ACC112 (cell line): ENCODE data around the gene NECTIN3.
A peak's percentile ranks its signal among the peaks of the same experiment; 100 is the strongest.

Experiments used
- H2AFZ ChIP-seq: fragments of 200-600 bp; sonication (generic); one replicate; pipeline ENCODE4 v1.6.0; 2017; ENCODE audit warnings: antibody characterized with exemption, low read length; ENCODE audit not compliant: unreplicated experiment
- H3K27ac ChIP-seq: fragments of 200-600 bp; sonication (generic); 2 replicates; pipeline ENCODE4 v1.5.1; 2014; ENCODE audit warnings: low read depth, mild to moderate bottlenecking, antibody characterized with exemption, low read length, moderate library complexity
- H3K27me3 ChIP-seq: fragments of 200-600 bp; sonication (generic); 2 replicates; pipeline ENCODE4 v1.6.1; 2014; ENCODE audit warnings: mild to moderate bottlenecking, antibody characterized with exemption, low read length, moderate library complexity, mixed read lengths; ENCODE audit not compliant: insufficient read depth
- H3K36me3 ChIP-seq: fragments of 200-600 bp; sonication (generic); 2 replicates; pipeline ENCODE4 v1.6.1; 2016; ENCODE audit warnings: mild to moderate bottlenecking, antibody characterized with exemption, low read length, moderate library complexity, mixed read lengths; ENCODE audit not compliant: insufficient read depth
- H3K4me1 ChIP-seq: fragments of 200-600 bp; sonication (generic); one replicate; pipeline ENCODE4 v1.6.1; 2016; ENCODE audit warnings: low read length, mixed read lengths; ENCODE audit not compliant: insufficient read depth, unreplicated experiment, control insufficient read depth
- H3K4me3 ChIP-seq: fragments of 200-600 bp; sonication (generic); 2 replicates; pipeline ENCODE4 v1.5.1; 2014; ENCODE audit warnings: mild to moderate bottlenecking, low read depth, low read length
- H3K79me2 ChIP-seq: fragments of 200-600 bp; sonication (generic); one replicate; pipeline ENCODE4 v1.6.0; 2016; ENCODE audit warnings: low read length; ENCODE audit not compliant: control insufficient read depth, unreplicated experiment, insufficient read depth

The NECTIN3 gene

DNA sequence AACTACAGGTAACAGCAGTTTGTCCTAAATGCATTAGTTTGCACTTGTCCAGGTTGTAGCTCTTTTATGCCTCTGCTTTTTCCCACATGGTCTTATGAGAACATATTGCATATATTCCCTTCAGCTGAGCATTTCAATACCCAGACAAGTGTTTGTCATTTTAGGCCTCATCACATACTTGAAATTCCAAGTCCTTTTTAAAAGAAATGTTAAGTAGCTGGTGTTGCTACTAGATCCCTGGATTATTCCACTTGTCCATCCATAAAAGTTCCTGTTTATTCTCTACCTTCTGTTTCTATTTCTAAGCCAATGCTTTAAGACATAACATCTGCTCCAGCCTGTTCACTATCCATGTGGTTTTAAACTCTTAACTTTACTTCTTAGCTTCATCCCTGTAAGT lies 128.4 kb downstream of the NECTIN3 start:
- Histone ChIP-seq H3K27ac (no peak overlapping the region), H3K36me3 (peaks cover 6% of the 10 kb centered on the region), H3K4me3 (no peak overlapping the region), H3K4me1 (no peaks in the 10 kb centered on the region), H2AFZ (no peak overlapping the region), H3K79me2 (no peaks in the 10 kb centered on the region), H3K27me3 (no peaks in the 10 kb centered on the region)

GRCh38 chr3:111210003-111210711 lies 138.5 kb downstream of the NECTIN3 start:
- Histone ChIP-seq H3K27me3 (no peaks in the 10 kb centered on the region), H3K4me1 (no peaks in the 10 kb centered on the region), H3K36me3 (no peaks in the 10 kb centered on the region), H3K4me3 (no peak overlapping the region), H2AFZ (no peak overlapping the region), H3K79me2 (no peaks in the 10 kb centered on the region), H3K27ac (no peak overlapping the region)

- no peaks in the 10 kb centered on the region for H3K79me2 ChIP-seq
- H3K27me3 ChIP-seq = no peaks in the 10 kb centered on the region
- H3K36me3 ChIP-seq = no peaks in the 10 kb centered on the region
- H3K4me1 ChIP-seq = no peaks in the 10 kb centered on the region
- no peak overlapping the region for H3K4me3 ChIP-seq
- no peak overlapping the region for H2AFZ ChIP-seq
- no peak overlapping the region for H3K27ac ChIP-seq
Measured at GRCh38 chr3:111210866-111211564, 139.4 kb downstream of the NECTIN3 start.

- no peak overlapping the region for H2AFZ ChIP-seq
- H3K36me3 ChIP-seq = no peaks in the 10 kb centered on the region
- no peak overlapping the region for H3K27ac ChIP-seq
- H3K4me1 ChIP-seq = no peaks in the 10 kb centered on the region
- no peaks in the 10 kb centered on the region for H3K27me3 ChIP-seq
- H3K79me2 ChIP-seq = no peaks in the 10 kb centered on the region
- no peak overlapping the region for H3K4me3 ChIP-seq
Measured at GRCh38 chr3:111212511-111212910, 140.9 kb downstream of the NECTIN3 start.

DNA sequence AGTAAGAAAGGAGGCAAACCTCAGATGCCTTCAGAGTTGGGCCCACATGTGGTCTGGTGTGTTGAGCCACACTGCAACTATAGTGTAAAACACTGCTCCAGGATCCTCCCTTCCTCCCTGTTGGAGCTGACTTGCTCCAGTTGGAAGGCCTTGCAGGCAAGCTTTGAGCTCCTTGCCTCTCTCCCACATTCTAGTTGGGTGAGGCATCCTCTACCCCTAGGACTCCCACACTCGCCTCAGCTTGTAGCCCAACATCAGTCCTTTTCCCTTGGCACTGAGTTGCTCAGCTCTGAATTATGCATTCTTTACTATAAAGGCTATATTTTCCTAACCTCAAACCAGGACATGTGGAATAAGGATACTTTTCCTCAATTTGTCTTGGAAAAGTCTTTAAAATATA lies 143.9 kb downstream of the NECTIN3 start:
- no peaks in the 10 kb centered on the region for H3K79me2 ChIP-seq
- no peaks in the 10 kb centered on the region for H3K4me1 ChIP-seq

DNA sequence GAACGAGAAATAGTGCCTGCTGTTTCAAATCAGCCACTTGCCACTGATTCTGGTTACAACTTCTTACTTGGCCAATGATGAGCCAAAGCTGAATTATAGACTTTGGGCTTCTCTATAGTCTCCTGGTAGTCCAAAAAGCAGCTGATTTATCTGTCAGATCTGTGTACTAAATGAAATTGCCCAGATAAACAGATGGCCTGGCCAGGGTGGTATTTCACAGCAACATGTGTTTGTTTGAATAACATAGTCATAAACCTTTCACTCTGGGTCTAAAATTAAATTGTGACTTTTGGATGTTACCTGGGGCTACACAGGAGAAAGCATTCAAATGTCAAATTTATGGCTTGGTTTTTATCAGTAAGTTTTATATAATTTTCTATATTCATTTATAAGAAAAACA lies 147.0 kb downstream of the NECTIN3 start:
- Histone ChIP-seq H3K27me3 (no peaks in the 10 kb centered on the region), H3K79me2 (no peaks in the 10 kb centered on the region), H3K36me3 (no peaks in the 10 kb centered on the region), H3K4me3 (no peak overlapping the region), H3K27ac (no peak overlapping the region), H3K4me1 (no peaks in the 10 kb centered on the region), H2AFZ (no peak overlapping the region)

More for the DNA sequence above, 143.9 kb downstream of the NECTIN3 start:
- no peak overlapping the region for H3K27ac ChIP-seq
- no peaks in the 10 kb centered on the region for H3K27me3 ChIP-seq
- H3K4me3 ChIP-seq = no peak overlapping the region
- no peaks in the 10 kb centered on the region for H3K36me3 ChIP-seq
- H2AFZ ChIP-seq = no peak overlapping the region

DNA sequence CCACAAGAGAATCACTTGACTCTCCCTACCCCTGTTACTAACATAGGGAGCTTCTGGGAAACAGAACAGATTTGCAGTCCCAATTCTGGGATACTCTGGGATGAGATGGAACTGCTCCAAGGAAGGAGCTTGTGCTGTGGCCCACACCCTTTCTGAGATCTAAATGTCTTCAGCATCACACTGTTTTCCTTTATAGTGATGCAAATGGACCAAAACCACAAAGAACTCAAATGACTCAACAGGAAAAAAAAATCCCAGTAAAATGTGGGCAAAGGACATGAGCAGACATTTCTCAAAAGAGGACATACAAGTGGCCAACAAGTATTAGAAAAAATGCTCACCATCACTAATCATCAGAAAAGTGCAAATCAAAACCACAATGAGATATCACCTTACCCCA lies 155.6 kb downstream of the NECTIN3 start:
- Histone ChIP-seq H3K27me3 (no peaks in the 10 kb centered on the region), H3K79me2 (no peaks in the 10 kb centered on the region), H3K4me3 (no peak overlapping the region), H2AFZ (no peak overlapping the region), H3K4me1 (peaks cover 4% of the 10 kb centered on the region), H3K27ac (peak overlapping the region; percentile 40; the same call in 1 of the 2 replicates), H3K36me3 (no peaks in the 10 kb centered on the region)

- no peaks in the 10 kb centered on the region for H3K79me2 ChIP-seq
- no peak overlapping the region for H3K27ac ChIP-seq
- H3K36me3 ChIP-seq = no peaks in the 10 kb centered on the region
- H3K4me3 ChIP-seq = no peak overlapping the region
- H3K27me3 ChIP-seq = no peaks in the 10 kb centered on the region
- H3K4me1 ChIP-seq = peaks cover 4% of the 10 kb centered on the region
- no peak overlapping the region for H2AFZ ChIP-seq
Measured at GRCh38 chr3:111229301-111229700, 157.7 kb downstream of the NECTIN3 start.

DNA sequence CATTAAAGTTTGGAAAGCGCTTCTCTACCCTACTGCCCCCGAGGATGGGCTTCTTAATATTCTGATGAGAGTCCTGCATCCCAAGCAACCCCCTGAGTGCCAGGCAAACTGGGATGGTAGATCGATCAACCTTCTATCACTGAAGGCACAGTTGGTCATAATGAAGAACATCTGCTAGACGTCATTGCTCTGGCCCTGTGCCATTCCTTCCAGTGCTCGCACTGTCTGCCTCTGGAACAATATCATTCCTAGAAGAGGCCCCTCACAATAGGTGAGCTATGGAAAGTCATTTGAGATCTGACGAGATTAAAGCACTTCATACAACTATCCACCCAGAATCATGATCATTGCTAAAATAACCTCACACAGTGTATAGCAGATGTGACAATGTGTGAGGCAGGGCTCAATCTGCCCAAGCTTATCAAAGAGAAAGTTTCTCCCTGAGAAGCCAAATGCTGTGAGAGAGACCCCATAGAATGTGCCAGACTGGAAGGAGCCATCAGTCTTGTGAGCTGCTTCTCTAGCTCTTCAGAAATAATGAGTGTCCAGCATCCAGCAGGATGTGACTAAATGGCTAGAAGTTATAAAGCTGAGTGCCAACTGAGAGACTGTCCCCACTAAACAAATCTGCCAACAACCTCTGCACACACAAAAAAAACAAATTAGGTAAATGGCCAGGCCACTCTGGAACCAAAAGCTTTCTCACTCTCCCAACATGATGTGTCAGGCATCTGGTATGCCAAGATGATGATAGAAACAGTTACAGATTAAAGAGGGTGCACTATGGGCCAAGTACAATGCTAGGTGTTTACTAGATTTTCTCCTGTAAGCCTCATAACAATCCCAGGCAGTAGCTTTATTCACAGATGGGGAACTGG lies 165.5 kb downstream of the NECTIN3 start:
- H3K4me3 ChIP-seq = no peak overlapping the region
- no peaks in the 10 kb centered on the region for H3K79me2 ChIP-seq
- H3K36me3 ChIP-seq = no peaks in the 10 kb centered on the region
- peaks cover 9% of the 10 kb centered on the region for H3K4me1 ChIP-seq
- H3K27ac ChIP-seq = peak overlapping the region; percentile 49
- H3K27me3 ChIP-seq = no peaks in the 10 kb centered on the region
- H2AFZ ChIP-seq = no peak overlapping the region

GRCh38 chr3:111237946-111238345 lies 166.3 kb downstream of the NECTIN3 start:
- Histone ChIP-seq H3K79me2 (no peaks in the 10 kb centered on the region), H2AFZ (no peak overlapping the region), H3K4me3 (no peak overlapping the region), H3K27me3 (no peaks in the 10 kb centered on the region), H3K4me1 (peaks cover 9% of the 10 kb centered on the region), H3K27ac (0 out of 2 replicates have a peak overlapping the region, but pooled peaks have one; percentile 14), H3K36me3 (no peaks in the 10 kb centered on the region)
